K562 (cell line): ENCODE results near the gene SLC35F4. TPM values are rescaled to one million over a fixed set of nuclear protein-coding genes. Genes with fewer than 3 reads are reported as not detected.

Experiments used
- ATAC-seq: fragments of 200-7000 bp; cut with Tn5 transposase; 3 replicates; pipeline ENCODE4 v1.9.1; 2020; ENCODE audit warnings: moderate library complexity
- BruUV-seq: library from RNA; stranded (reverse); fragments of 400-500 nt; replicated peaks from 2 replicates; lab custom pipeline; 2021; lab: Mats Ljungman, UMichigan
- CTCF ChIA-PET: fragments of 300-600 bp; formaldehyde crosslinking; extraction: SDS; loops from one replicate; lab custom pipeline; 2021; ENCODE audit warnings: low intra/inter-chr PET ratio; lab: Yijun Ruan, JAX
- POLR2A ChIA-PET: fragments of 300-600, 350-650 bp; sonication (Branson Sonifier 250); formaldehyde crosslinking; extraction: SDS; loops from one replicate; lab custom pipeline; 2021; ENCODE audit warnings: antibody characterized with exemption, inconsistent platforms; lab: Yijun Ruan, JAX
- DNase-seq, 4 experiments: peaks; one replicate each; pipeline versions ENCODE4 v3.0.0 to v3.0.0-alpha.2; 2011 to 2018; ENCODE audit warnings: low spot score in 3 of 4, mixed read lengths in 3 of 4; ENCODE audit errors: extremely low read depth in 1 of 4
- FAIRE-seq: peaks from 2 replicates; lab custom pipeline; 2011; peaks lifted over from hg19 to GRCh38; lab: Jason Lieb, UNC
- H2AFZ ChIP-seq: 2 replicates; pipeline ENCODE4 v1.6.0; 2011; ENCODE audit warnings: low read depth, low read length, control low read depth, inconsistent platforms
- H3K27ac ChIP-seq: fragments of 200-600 bp; 3 replicates; pipeline ENCODE4 v1.8.0; 2011; ENCODE audit warnings: low read depth, mild to moderate bottlenecking, control low read depth, inconsistent platforms, low read length, moderate library complexity, mixed read lengths; ENCODE audit errors: extremely low read depth
- H3K27me3 ChIP-seq, 2 experiments: fragments of 300-600 bp in 1 of 2; 2 replicates in 1 of 2; 3 replicates in 1 of 2; pipeline versions ENCODE4 v1.6.0 to v1.8.0; 2011; ENCODE audit warnings: inconsistent platforms in 2 of 2, low read length in 2 of 2, mild to moderate bottlenecking in 1 of 2, mixed read lengths in 1 of 2, moderate library complexity in 1 of 2; ENCODE audit not compliant: control insufficient read depth in 2 of 2, insufficient read depth in 2 of 2
- H3K36me3 ChIP-seq: fragments of 300-600 bp; 3 replicates; pipeline ENCODE4 v1.8.0; 2011; ENCODE audit warnings: mild to moderate bottlenecking, low read length, inconsistent platforms; ENCODE audit not compliant: control insufficient read depth, insufficient read depth
- H3K4me1 ChIP-seq, 2 experiments: fragments of 200-600 bp in 1 of 2; replicated peaks in 1 of 2; 2 replicates in 1 of 2; 3 replicates in 1 of 2; pipeline versions ENCODE4 v1.5.1 to v1.8.0; 2011; ENCODE audit warnings: inconsistent platforms in 2 of 2, low read length in 2 of 2, mild to moderate bottlenecking in 1 of 2, mixed read lengths in 1 of 2, moderate library complexity in 1 of 2; ENCODE audit not compliant: control insufficient read depth in 2 of 2, insufficient read depth in 2 of 2
- H3K4me2 ChIP-seq: 2 replicates; pipeline ENCODE4 v1.6.1; 2011; ENCODE audit warnings: low read length, control low read depth, inconsistent platforms, mixed read lengths; ENCODE audit not compliant: insufficient read depth
- H3K4me3 ChIP-seq: fragments of 200-600 bp; sonication (generic), shearing (Covaris generic); 2 replicates; pipeline ENCODE4 v1.5.1; 2016; ENCODE audit warnings: control low read depth, inconsistent platforms
- H3K79me2 ChIP-seq: fragments of 200-600 bp; 3 replicates; pipeline ENCODE4 v1.8.0; 2011; ENCODE audit warnings: low read length, inconsistent platforms; ENCODE audit not compliant: control insufficient read depth, insufficient read depth
- H3K9ac ChIP-seq, 2 experiments: 2 replicates each; pipeline versions ENCODE4 v1.6.0 to v1.6.1; 2011; ENCODE audit warnings: low read depth in 2 of 2, low read length in 2 of 2, control low read depth in 1 of 2, inconsistent platforms in 1 of 2, mild to moderate bottlenecking in 1 of 2, mixed read lengths in 1 of 2; ENCODE audit not compliant: insufficient read depth in 1 of 2
- H3K9me1 ChIP-seq: one replicate; pipeline ENCODE4 v1.6.0; 2011; ENCODE audit warnings: inconsistent platforms, mild to moderate bottlenecking, low read length, moderate library complexity; ENCODE audit not compliant: control insufficient read depth, insufficient read depth
- H3K9me3 ChIP-seq: replicated peaks from 2 replicates; pipeline ENCODE4 v1.5.1; 2011; ENCODE audit warnings: low read depth, low read length, inconsistent platforms; ENCODE audit not compliant: control insufficient read depth, insufficient read depth
- H4K20me1 ChIP-seq: replicated peaks from 2 replicates; pipeline ENCODE4 v1.6.1; 2011; ENCODE audit warnings: low read length, inconsistent platforms, mixed read lengths; ENCODE audit not compliant: control insufficient read depth, insufficient read depth
- CBFA2T2 ChIP-seq: fragments of 450-650 bp; conservative IDR thresholded peaks from 2 replicates; pipeline ENCODE4 v1.6.1; 2017; ENCODE audit warnings: mild to moderate bottlenecking
- GTF2B ChIP-seq: IDR thresholded peaks from 2 replicates; pipeline ENCODE4 v1.6.1; 2011; ENCODE audit not compliant: insufficient read length; ENCODE audit errors: extremely low read depth
- HINFP ChIP-seq: fragments of 450-650 bp; conservative IDR thresholded peaks from 2 replicates; pipeline ENCODE4 v1.6.1; 2016; ENCODE audit warnings: missing genetic modification characterization, low read depth, mild to moderate bottlenecking, control low read depth, missing compliant biosample characterization
- ZBTB2 ChIP-seq: fragments of 450-650 bp; IDR thresholded peaks from 2 replicates; pipeline ENCODE4 v1.6.1; 2016; ENCODE audit warnings: antibody characterized with exemption
- ZNF133 ChIP-seq: fragments of 250-450 bp; sonication (Bioruptor Pico); IDR thresholded peaks from 2 replicates; pipeline ENCODE4 v1.4.0; 2020; ENCODE audit warnings: mild to moderate bottlenecking
- WGBS: fragments of 100-300 bp; shearing (Covaris generic); methylation state at CpG from one replicate; pipeline ENCODE4 v1.1.6; 2016; ENCODE audit warnings: low coverage, mixed read lengths; ENCODE audit not compliant: insufficient coverage; ENCODE audit errors: missing lambda C conversion rate; 5-methylcytosine and 5-hydroxymethylcytosine counted together
- in situ Hi-C: fragments of 300-500 bp; cut with MboI; formaldehyde crosslinking; loops from 4 replicates; pipeline ENCODE4 v1.15.0; 2018; ENCODE audit warnings: inconsistent platforms, mixed read lengths
- intact Hi-C: fragments of 100-400 bp; cut with micrococcal nuclease; formaldehyde crosslinking; loops from 2 replicates; pipeline ENCODE4 v1.14.2; 2022
- polyA plus RNA-seq, 8 experiments: library from polyadenylated mRNA; depleted of rRNA in 4 of 8; stranded (reverse) in 5 of 8; unstranded in 3 of 8; fragments of >200 nt; fragmentation: Nextera tagmentation in 2 of 8; fragmentation: Illumina TruSeq in 1 of 8; extraction: Ambion mirVana in 2 of 8; extraction: Trizol in 1 of 8; gene quantifications; 2 replicates each; pipeline versions ENCODE4 v1.2.1 to v1.2.3, GENCODE V29; 2011 to 2014; ENCODE audit warnings: inconsistent platforms in 1 of 8, missing spikeins in 1 of 8
- total RNA-seq, 7 experiments: library from RNA; depleted of rRNA in 6 of 7; stranded (reverse); fragments of >200 nt in 6 of 7; fragmentation: Illumina TruSeq in 2 of 7; extraction: Trizol in 2 of 7; gene quantifications; 2 replicates each; pipeline versions ENCODE4 v1.2.1 to v1.2.3, GENCODE V29; 2011 to 2021; ENCODE audit warnings: low replicate concordance in 1 of 7

Gene SLC35F4
- total and polyA plus RNA-seq, 9 of the 15 experiments (the other 6 are each of a cell fraction or from before 2014, with no cell fraction given) = 0.01 TPM; not detected in 8

- Histone ChIP-seq H2AFZ (no peak overlapping the region), H3K4me3 (no peak overlapping the region), H3K79me2 (no peaks in the 10 kb centered on the region), H3K9ac (no peak overlapping the region), H3K27ac (no peak overlapping the region), H3K9me3 (no peaks in the 10 kb centered on the region), H3K4me1 (no peaks in the 10 kb centered on the region), H3K4me2 (no peak overlapping the region), H3K27me3 (no peaks in the 10 kb centered on the region), H3K36me3 (no peaks in the 10 kb centered on the region), H4K20me1 (no peaks in the 10 kb centered on the region), H3K9me1 (no peaks in the 10 kb centered on the region)
- 7% methylated on average over 1 of the region's 1 CpG for WGBS
- no TSS peak for BruUV-seq
- no peak for ATAC-seq
- in situ Hi-C loops = no loop called here
- ChIA-PET CTCF (no interaction called here), POLR2A (no interaction called here)
- intact Hi-C loops = no loop called here
- no peak for FAIRE-seq
- no peak for DNase-seq
- TF ChIP-seq CBFA2T2 (no peak), ZBTB2 (no peak), GTF2B (no peak), HINFP (tag) (no peak), ZNF133 (no peak)
Measured at GRCh38 chr14:57617510-57617909, 248.4 kb downstream of the SLC35F4 start.
